GM12875 (cell line): ENCODE results near the gene SYCE1.
"Not testable (repeated sequence)": the region's sequence is repeated elsewhere in the genome, so short reads cannot be mapped to it uniquely, and the experiment has no call there.

Experiments used
- H3K4me3 ChIP-seq: one replicate; pipeline ENCODE4 v1.5.1; 2011; ENCODE audit warnings: low read depth, low read length, control low read depth
- CTCF ChIP-seq: IDR thresholded peaks from 2 replicates; pipeline ENCODE4 v1.5.1; 2011; ENCODE audit warnings: low read depth, mild to moderate bottlenecking, control low read depth, inconsistent platforms, low read length, moderate library complexity, borderline replicate concordance; ENCODE audit not compliant: insufficient read depth

SYCE1 gene, protein sequence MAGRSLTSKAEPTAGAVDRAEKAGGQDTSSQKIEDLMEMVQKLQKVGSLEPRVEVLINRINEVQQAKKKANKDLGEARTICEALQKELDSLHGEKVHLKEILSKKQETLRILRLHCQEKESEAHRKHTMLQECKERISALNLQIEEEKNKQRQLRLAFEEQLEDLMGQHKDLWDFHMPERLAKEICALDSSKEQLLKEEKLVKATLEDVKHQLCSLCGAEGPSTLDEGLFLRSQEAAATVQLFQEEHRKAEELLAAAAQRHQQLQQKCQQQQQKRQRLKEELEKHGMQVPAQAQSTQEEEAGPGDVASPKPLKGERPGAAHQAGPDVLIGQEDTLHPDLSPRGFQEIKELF

GRCh38 chr10:133565441-133566294 is at the start of gene SYCE1:
SYCE1 (minus strand) TSS chr10:133565583; CDS start chr10:133565529, 54 bp downstream.
- H3K4me3 ChIP-seq: no peak within 1 kb of the TSS
- TF ChIP-seq CTCF: no peak

- no peak overlapping the region for H3K4me3 ChIP-seq
- no peak for TF ChIP-seq CTCF
Observed at GRCh38 chr10:133614830-133615580, 49.6 kb upstream of the SYCE1 start.

DNA sequence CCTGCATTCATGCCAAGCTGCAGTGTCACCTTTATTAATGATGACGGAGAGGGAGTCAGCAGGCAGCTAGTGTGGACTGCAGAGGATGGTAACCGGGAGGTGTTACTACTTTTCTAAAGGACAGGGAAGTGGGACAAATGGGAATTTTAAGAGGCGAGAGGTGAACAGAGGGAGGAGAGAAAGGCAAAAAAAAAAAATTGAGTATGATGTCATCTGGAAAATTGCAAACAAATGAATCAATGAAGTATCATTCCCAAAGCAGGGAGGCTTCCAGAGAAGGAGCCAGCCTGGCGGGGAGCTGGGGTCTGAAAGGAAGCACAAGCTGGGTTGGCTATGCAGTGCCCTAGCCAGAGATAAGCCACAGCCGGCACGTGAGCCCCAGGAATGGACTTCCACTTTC is 48.3 kb upstream of the SYCE1 start:
- TF ChIP-seq CTCF: no peak
- H3K4me3 ChIP-seq: no peak overlapping the region

DNA sequence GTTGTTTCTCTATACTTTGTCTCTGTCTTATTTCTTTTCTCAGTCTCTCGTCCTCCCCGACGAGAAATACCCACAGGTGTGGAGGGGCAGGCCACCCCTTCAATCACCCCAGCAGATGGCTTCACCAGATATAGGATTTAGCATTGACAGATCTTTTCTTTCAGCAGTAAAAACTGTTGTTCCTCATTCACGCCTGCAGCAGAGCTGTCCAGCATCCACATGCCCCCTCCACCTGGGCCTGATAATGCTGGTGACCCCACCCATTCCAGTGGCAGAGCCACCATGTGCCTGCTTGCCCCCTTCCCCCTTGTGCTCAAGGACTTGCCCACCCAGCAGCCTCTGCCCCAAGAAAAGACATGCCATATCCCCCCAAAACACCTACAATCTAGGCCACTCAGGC is 45.7 kb upstream of the SYCE1 start:
- no peak for TF ChIP-seq CTCF
- no peak overlapping the region for H3K4me3 ChIP-seq

- no peak overlapping the region for H3K4me3 ChIP-seq
- peak; percentile 32; the same call in 1 of the 2 replicates for TF ChIP-seq CTCF
Observed at GRCh38 chr10:133608855-133609254, 43.5 kb upstream of the SYCE1 start.

GRCh38 chr10:133603434-133603833 is 38.1 kb upstream of the SYCE1 start:
- not testable (repeated sequence) for H3K4me3 ChIP-seq

DNA sequence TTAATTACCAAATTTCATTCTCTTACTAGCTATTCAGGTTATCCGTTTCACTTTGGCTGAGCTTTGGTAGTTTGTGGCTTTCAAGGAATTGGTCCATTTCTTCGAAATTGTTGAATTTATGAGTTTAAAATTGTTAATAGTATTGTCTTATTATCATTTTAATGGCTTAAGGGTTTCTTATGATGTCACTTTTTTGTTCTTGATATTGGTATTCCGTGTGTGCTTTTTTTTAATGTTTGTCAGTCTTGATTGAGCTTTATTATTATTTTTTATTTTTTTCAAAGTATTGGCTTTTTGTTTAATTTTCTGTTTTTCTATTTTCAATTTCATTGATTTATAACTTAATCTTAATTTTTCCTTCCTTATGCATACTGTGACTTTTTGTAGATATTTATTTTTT is 35.3 kb upstream of the SYCE1 start:
- TF ChIP-seq CTCF: no peak
- no peak overlapping the region for H3K4me3 ChIP-seq

DNA sequence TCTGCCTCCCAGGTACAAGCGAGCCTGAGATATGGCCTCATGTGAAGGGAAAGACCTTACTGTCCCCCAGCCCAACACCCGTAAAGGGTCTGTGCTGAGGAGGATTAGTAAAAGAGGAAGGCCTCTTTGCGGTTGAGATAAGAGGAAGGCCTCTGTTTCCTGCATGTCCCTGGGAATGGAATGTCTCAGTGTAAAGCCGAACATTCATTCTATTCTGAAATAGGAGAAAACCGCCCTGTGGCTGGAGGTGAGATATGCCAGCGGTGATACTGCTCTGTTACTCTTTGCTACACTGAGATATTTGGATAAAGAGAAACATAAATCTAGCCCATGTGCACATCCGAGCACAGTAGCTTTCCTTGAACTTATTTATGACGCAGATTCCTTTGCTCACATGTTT is 34.5 kb upstream of the SYCE1 start:
- not testable (repeated sequence) for H3K4me3 ChIP-seq
